ENCODE results near the gene RABGAP1L.

DNA sequence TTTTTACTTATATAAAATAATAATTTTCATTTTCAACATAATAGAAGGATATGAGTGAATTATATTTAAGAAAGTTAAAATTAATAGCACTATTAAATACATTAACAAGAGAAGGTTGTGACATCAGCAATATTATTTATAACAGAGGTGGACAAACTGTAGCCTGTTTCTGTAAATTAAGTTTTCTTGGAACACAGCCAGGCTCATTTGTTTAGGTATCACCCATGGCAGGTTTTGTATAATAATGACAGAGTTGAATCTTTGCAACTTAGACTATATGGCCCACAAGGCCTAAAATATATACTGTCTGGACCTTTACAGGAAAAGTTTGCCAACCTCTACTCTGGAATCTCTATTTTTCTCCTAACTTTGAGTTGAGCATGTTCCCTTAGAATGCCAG lies 797.7 kb downstream of the RABGAP1L start:
- no peak for TF ChIP-seq POLR2A (IDR thresholded peaks at IDR 0.05)
- TF ChIP-seq, protein P1, sequence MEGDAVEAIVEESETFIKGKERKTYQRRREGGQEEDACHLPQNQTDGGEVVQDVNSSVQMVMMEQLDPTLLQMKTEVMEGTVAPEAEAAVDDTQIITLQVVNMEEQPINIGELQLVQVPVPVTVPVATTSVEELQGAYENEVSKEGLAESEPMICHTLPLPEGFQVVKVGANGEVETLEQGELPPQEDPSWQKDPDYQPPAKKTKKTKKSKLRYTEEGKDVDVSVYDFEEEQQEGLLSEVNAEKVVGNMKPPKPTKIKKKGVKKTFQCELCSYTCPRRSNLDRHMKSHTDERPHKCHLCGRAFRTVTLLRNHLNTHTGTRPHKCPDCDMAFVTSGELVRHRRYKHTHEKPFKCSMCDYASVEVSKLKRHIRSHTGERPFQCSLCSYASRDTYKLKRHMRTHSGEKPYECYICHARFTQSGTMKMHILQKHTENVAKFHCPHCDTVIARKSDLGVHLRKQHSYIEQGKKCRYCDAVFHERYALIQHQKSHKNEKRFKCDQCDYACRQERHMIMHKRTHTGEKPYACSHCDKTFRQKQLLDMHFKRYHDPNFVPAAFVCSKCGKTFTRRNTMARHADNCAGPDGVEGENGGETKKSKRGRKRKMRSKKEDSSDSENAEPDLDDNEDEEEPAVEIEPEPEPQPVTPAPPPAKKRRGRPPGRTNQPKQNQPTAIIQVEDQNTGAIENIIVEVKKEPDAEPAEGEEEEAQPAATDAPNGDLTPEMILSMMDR (IDR thresholded peaks at IDR 0.05 in 8 of 11, conservative IDR thresholded peaks at IDR 0.05 in 3 of 11), result no peak

All from spleen (tissue), 7 donors.